Upper lobe of left lung (tissue), 4 donors: ENCODE results near the gene AKAP3.

ENCODE experiments used
- CTCF ChIP-seq, 6 experiments: fragments of 450-650 bp in 4 of 6; fragments of 200-600 bp in 2 of 6; sonication (generic) in 2 of 6; IDR thresholded peaks; one replicate each; pipeline ENCODE4 v1.5.1; 2016 to 2019; ENCODE audit warnings: antibody characterized with exemption in 6 of 6
- POLR2A ChIP-seq, 4 donors: fragments of 450-650 bp; IDR thresholded peaks; one replicate each; pipeline ENCODE4 v1.5.1; 2016 to 2017; ENCODE audit warnings: antibody characterized with exemption in 4 of 4, mild to moderate bottlenecking in 2 of 4
- POLR2AphosphoS5 ChIP-seq, 2 donors: sonication (generic); formaldehyde crosslinking; IDR thresholded peaks; one replicate each; pipeline ENCODE4 v1.5.1; 2017; ENCODE audit warnings: antibody characterized with exemption in 2 of 2

- TF ChIP-seq POLR2AphosphoS5 (IDR thresholded peaks at IDR 0.05) (no peak), POLR2A (IDR thresholded peaks at IDR 0.05) (no peak), CTCF (IDR thresholded peaks at IDR 0.05) (no peak)
Observed at GRCh38 chr12:4591180-4591687, 57.6 kb downstream of the AKAP3 start.
